BLaER1 (cell line): ENCODE results near the gene COA8.

Source experiments
- H3K27ac ChIP-seq: shearing (Covaris generic); formaldehyde crosslinking; 2 replicates; pipeline ENCODE4 v1.8.1; 2022
- H3K27me3 ChIP-seq: shearing (Covaris generic); formaldehyde crosslinking; 2 replicates; pipeline ENCODE4 v1.8.1; 2022
- H3K36me3 ChIP-seq: shearing (Covaris generic); formaldehyde crosslinking; 2 replicates; pipeline ENCODE4 v1.8.1; 2022
- H3K4me1 ChIP-seq: shearing (Covaris generic); formaldehyde crosslinking; 2 replicates; pipeline ENCODE4 v1.8.1; 2022
- H3K4me2 ChIP-seq: shearing (Covaris generic); formaldehyde crosslinking; 2 replicates; pipeline ENCODE4 v1.8.1; 2022
- H3K4me3 ChIP-seq: shearing (Covaris generic); formaldehyde crosslinking; 2 replicates; pipeline ENCODE4 v1.8.1; 2022
- H3K9ac ChIP-seq: shearing (Covaris generic); formaldehyde crosslinking; 2 replicates; pipeline ENCODE4 v1.8.1; 2022
- H3K9me3 ChIP-seq: shearing (Covaris generic); formaldehyde crosslinking; 2 replicates; pipeline ENCODE4 v1.8.1; 2022
- H4K20me1 ChIP-seq: shearing (Covaris generic); formaldehyde crosslinking; 2 replicates; pipeline ENCODE4 v1.8.1; 2022
- Cebpa-rat ChIP-seq: shearing (Covaris generic); IDR thresholded peaks from 2 replicates; pipeline ENCODE4 v1.8.1; 2022

The COA8 gene

GRCh38 chr14:103628684-103629502 is 66.1 kb downstream of the COA8 start, which contains the start of gene KLC1:
Gene KLC1 (plus strand): TSS chr14:103629211. CDS start chr14:103654565, 25,354 bp downstream.
- Histone ChIP-seq H4K20me1 (peaks cover 59% of the 10 kb centered on the region), H3K27me3 (no peaks in the 10 kb centered on the region), H3K4me3 (peak within 1 kb of the TSS; percentile 99), H3K4me1 (peaks cover 72% of the 10 kb centered on the region), H3K27ac (peak within 1 kb of the TSS; percentile 91), H3K9me3 (no peaks in the 10 kb centered on the region), H3K4me2 (peak within 1 kb of the TSS; percentile 97), H3K9ac (peak within 1 kb of the TSS; percentile 95), H3K36me3 (peaks cover 25% of the 10 kb centered on the region)
- no peak for TF ChIP-seq Cebpa-rat

- Histone ChIP-seq H3K9ac (peak overlapping the region; percentile 95), H3K4me3 (peak overlapping the region; percentile 99), H3K27ac (peak overlapping the region; percentile 91), H3K4me1 (peaks cover 72% of the 10 kb centered on the region), H3K4me2 (peak overlapping the region; percentile 97), H4K20me1 (peaks cover 66% of the 10 kb centered on the region), H3K9me3 (no peaks in the 10 kb centered on the region), H3K36me3 (peaks cover 25% of the 10 kb centered on the region), H3K27me3 (no peaks in the 10 kb centered on the region)
- no peak for TF ChIP-seq Cebpa-rat
These were observed 66.9 kb downstream of the COA8 start for GRCh38 chr14:103629503-103630121.

- Histone ChIP-seq H3K36me3 (peaks cover 25% of the 10 kb centered on the region), H3K4me3 (peak overlapping the region; percentile 99), H3K9ac (peak overlapping the region; percentile 95), H3K27ac (no peak overlapping the region), H3K27me3 (no peaks in the 10 kb centered on the region), H3K4me2 (peak overlapping the region; percentile 97), H4K20me1 (peaks cover 69% of the 10 kb centered on the region), H3K9me3 (no peaks in the 10 kb centered on the region), H3K4me1 (peaks cover 72% of the 10 kb centered on the region)
- TF ChIP-seq Cebpa-rat, result no peak
These were observed 67.8 kb downstream of the COA8 start for GRCh38 chr14:103630364-103631108.

GRCh38 chr14:103633391-103633790 is 70.6 kb downstream of the COA8 start:
- H3K9me3 ChIP-seq, result no peaks in the 10 kb centered on the region
- H3K27ac ChIP-seq, result no peak overlapping the region

GRCh38 chr14:103634156-103634555 is 71.4 kb downstream of the COA8 start:
- H3K4me2 ChIP-seq, result no peak overlapping the region
- peaks cover 100% of the 10 kb centered on the region for H4K20me1 ChIP-seq
- no peaks in the 10 kb centered on the region for H3K9me3 ChIP-seq
- no peak for TF ChIP-seq Cebpa-rat
- H3K36me3 ChIP-seq, result peaks cover 52% of the 10 kb centered on the region
- H3K4me3 ChIP-seq, result no peak overlapping the region
- H3K9ac ChIP-seq, result no peak overlapping the region
- no peak overlapping the region for H3K27ac ChIP-seq
- peaks cover 64% of the 10 kb centered on the region for H3K4me1 ChIP-seq
- no peaks in the 10 kb centered on the region for H3K27me3 ChIP-seq

More at GRCh38 chr14:103633391-103633790, 70.6 kb downstream of the COA8 start:
- Histone ChIP-seq H3K4me2 (no peak overlapping the region), H3K4me3 (no peak overlapping the region), H3K27me3 (no peaks in the 10 kb centered on the region), H3K36me3 (peaks cover 45% of the 10 kb centered on the region), H4K20me1 (peaks cover 92% of the 10 kb centered on the region), H3K4me1 (peaks cover 66% of the 10 kb centered on the region), H3K9ac (no peak overlapping the region)
- TF ChIP-seq Cebpa-rat, result no peak

- Histone ChIP-seq H3K4me1 (peaks cover 48% of the 10 kb centered on the region), H3K9me3 (no peaks in the 10 kb centered on the region), H3K36me3 (peaks cover 48% of the 10 kb centered on the region), H4K20me1 (peaks cover 100% of the 10 kb centered on the region), H3K9ac (no peak overlapping the region), H3K4me2 (no peak overlapping the region), H3K27ac (no peak overlapping the region), H3K27me3 (no peaks in the 10 kb centered on the region), H3K4me3 (no peak overlapping the region)
- TF ChIP-seq Cebpa-rat, result no peak
These were observed 75.8 kb downstream of the COA8 start for GRCh38 chr14:103638594-103638993.
